K562 (cell line): ENCODE results near the gene SSR2. TPM values are rescaled to one million over a fixed set of nuclear protein-coding genes. Genes with fewer than 3 reads are reported as not detected.

Source experiments
- C11orf30 ChIP-seq: fragments of 450-650 bp; IDR thresholded peaks from 2 replicates; pipeline ENCODE4 v1.6.1; 2016; ENCODE audit warnings: low read depth, mild to moderate bottlenecking
- DNMT1 ChIP-seq: fragments of 450-650 bp; IDR thresholded peaks from 2 replicates; pipeline ENCODE4 v1.6.1; 2016; ENCODE audit warnings: antibody characterized with exemption, mild to moderate bottlenecking
- E4F1 ChIP-seq: fragments of 250-450 bp; sonication (Bioruptor Pico); IDR thresholded peaks from 2 replicates; pipeline ENCODE4 v1.5.0; 2021; ENCODE audit warnings: mild to moderate bottlenecking, borderline replicate concordance
- NFATC3 ChIP-seq: fragments of 450-650 bp; IDR thresholded peaks from 2 replicates; pipeline ENCODE4 v1.6.1; 2017; ENCODE audit warnings: mild to moderate bottlenecking
- POU5F1 ChIP-seq: fragments of 150-350 bp; IDR thresholded peaks from 2 replicates; pipeline ENCODE4 v1.6.1; 2014; ENCODE audit warnings: borderline replicate concordance, low read length, low read depth, mild to moderate bottlenecking; ENCODE audit not compliant: partially characterized antibody
- RBM34 ChIP-seq: fragments of 200-400 bp; formaldehyde crosslinking; IDR thresholded peaks from 2 replicates; pipeline ENCODE4 v1.6.1; 2018; ENCODE audit warnings: low read length, borderline replicate concordance; ENCODE audit not compliant: insufficient read depth
- RBM39 ChIP-seq: fragments of 200-400 bp; formaldehyde crosslinking; optimal IDR thresholded peaks from 2 replicates; pipeline ENCODE3; 2018; ENCODE audit warnings: low read depth, low read length
- RCOR1 ChIP-seq, 2 experiments: IDR thresholded peaks; 2 replicates each; pipeline ENCODE4 v1.6.1; 2012; ENCODE audit warnings: low read depth in 2 of 2, low read length in 2 of 2, borderline replicate concordance in 1 of 2, improper control_type of control experiment in 1 of 2
- SMC3 ChIP-seq: conservative IDR thresholded peaks from 2 replicates; pipeline ENCODE4 v1.6.1; 2011; ENCODE audit warnings: low read depth, low read length, improper control_type of control experiment; ENCODE audit not compliant: insufficient read depth
- SRSF1 ChIP-seq: fragments of 200-400 bp; formaldehyde crosslinking; IDR thresholded peaks from 2 replicates; pipeline ENCODE4 v1.6.1; 2017; ENCODE audit warnings: mild to moderate bottlenecking, low read depth, low read length, moderate library complexity
- ZBTB40 ChIP-seq, 2 experiments: fragments of 450-650 bp in 1 of 2; sonication (generic) in 1 of 2; formaldehyde crosslinking in 1 of 2; IDR thresholded peaks; 2 replicates each; pipeline versions ENCODE4 v1.7.1 to v1.9.0; 2016 to 2022; ENCODE audit warnings: inconsistent platforms in 1 of 2, mild to moderate bottlenecking in 1 of 2, missing genetic modification reagents in 1 of 2
- ZNF239 ChIP-seq: fragments of 250-450 bp; sonication (Bioruptor Pico); IDR thresholded peaks from 2 replicates; pipeline ENCODE4 v1.4.0; 2020; ENCODE audit warnings: mild to moderate bottlenecking
- ZNF431 ChIP-seq: sonication (generic); formaldehyde crosslinking; IDR thresholded peaks from 2 replicates; pipeline ENCODE4 v1.8.0; 2022; ENCODE audit warnings: mild to moderate bottlenecking, missing genetic modification reagents
- ZNF512 ChIP-seq: IDR thresholded peaks from 2 replicates; pipeline ENCODE4 v1.6.1; 2016; ENCODE audit warnings: missing genetic modification characterization, missing compliant biosample characterization
- polyA plus RNA-seq, 8 experiments: library from polyadenylated mRNA; depleted of rRNA in 4 of 8; stranded (reverse) in 5 of 8; unstranded in 3 of 8; fragments of >200 nt; fragmentation: Nextera tagmentation in 2 of 8; fragmentation: Illumina TruSeq in 1 of 8; extraction: Ambion mirVana in 2 of 8; extraction: Trizol in 1 of 8; gene quantifications; 2 replicates each; pipeline versions ENCODE4 v1.2.1 to v1.2.3, GENCODE V29; 2011 to 2014; ENCODE audit warnings: inconsistent platforms in 1 of 8, missing spikeins in 1 of 8
- total RNA-seq, 7 experiments: library from RNA; depleted of rRNA in 6 of 7; stranded (reverse); fragments of >200 nt in 6 of 7; fragmentation: Illumina TruSeq in 2 of 7; extraction: Trizol in 2 of 7; gene quantifications; 2 replicates each; pipeline versions ENCODE4 v1.2.1 to v1.2.3, GENCODE V29; 2011 to 2021; ENCODE audit warnings: low replicate concordance in 1 of 7

The SSR2 gene
- total and polyA plus RNA-seq, 9 of the 15 experiments (the other 6 are each of a cell fraction or from before 2014, with no cell fraction given) = 161 to 411 (median 240) TPM

- TF ChIP-seq ZBTB40 (IDR thresholded peaks at IDR 0.05) (peak; percentile 98), ZBTB40 (CRISPR knock-in tag; IDR thresholded peaks at IDR 0.05) (no peak), ZNF431 (CRISPR knock-in tag) (no peak), POU5F1 (peak; percentile 68), ZNF512 (tag) (no peak), RCOR1 (IDR thresholded peaks at IDR 0.05; ENCODE audit: borderline replicate concordance in 1 of 2, low read depth in 2 of 2, low read length in 2 of 2) (peak in 1 of 2 experiments; percentile 33; a peak in 1 of 4 replicates), E4F1 (no peak), RBM39 (no peak), NFATC3 (no peak), DNMT1 (no peak), RBM34 (no peak), SRSF1 (no peak), ZNF239 (no peak), SMC3 (no peak), C11orf30 (peak; percentile 20; the same call in 1 of the 2 replicates)
These were observed at the start of gene SSR2 (continued) for GRCh38 chr1:156020293-156021092.
